ENCODE data around the gene LPCAT4.
"Not testable (repeated sequence)": the region's sequence is repeated elsewhere in the genome, so short reads cannot be mapped to it uniquely, and the experiment has no call there.

DNA sequence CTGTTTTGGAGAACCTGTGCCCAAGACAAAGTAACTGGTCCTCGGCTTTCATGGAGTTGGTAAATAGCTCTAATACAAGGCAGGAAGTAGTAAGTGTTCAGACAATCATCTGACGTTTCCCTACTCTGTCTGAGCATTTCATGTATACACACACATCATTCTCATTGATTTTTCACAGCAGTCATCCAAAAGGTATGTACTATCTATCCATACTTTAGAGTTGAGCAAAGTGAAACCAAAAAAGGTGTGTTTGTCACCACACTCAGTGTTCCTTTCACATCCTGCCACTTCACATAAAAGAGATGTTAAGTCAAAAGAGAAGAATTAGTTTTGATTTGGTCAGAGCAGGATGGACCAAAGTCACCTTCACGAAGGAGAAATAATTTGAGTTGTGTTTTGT is 36.9 kb upstream of the LPCAT4 start:
- not testable (repeated sequence) for TF ChIP-seq TOX (CRISPR knock-in tag; IDR thresholded peaks at IDR 0.05; ENCODE audit: borderline replicate concordance); BACH2 (CRISPR knock-in tag; IDR thresholded peaks at IDR 0.05; ENCODE audit: borderline replicate concordance); ISL1 (CRISPR knock-in tag; IDR thresholded peaks at IDR 0.05); SNAI2 (CRISPR knock-in tag; IDR thresholded peaks at IDR 0.05); ZFP30 (CRISPR knock-in tag; IDR thresholded peaks at IDR 0.05); CREB5 (CRISPR knock-in tag; IDR thresholded peaks at IDR 0.05; ENCODE audit: low read depth)

Data from SK-N-SH treated with all-trans-retinoic acid at 6 μM for 48 hours (cell line).